Muscle layer of duodenum (tissue), 2 donors: Measurements from ENCODE around the gene WFDC2.

ENCODE experiments used
- H3K27ac ChIP-seq: one replicate; pipeline ENCODE4 v1.7.0; 2013; ENCODE audit warnings: mild to moderate bottlenecking, low read length
- H3K27me3 ChIP-seq: one replicate; pipeline ENCODE4 v1.7.0; 2013; ENCODE audit warnings: low read depth, mild to moderate bottlenecking, control low read depth, low read length
- H3K36me3 ChIP-seq, 2 donors: one replicate each; pipeline ENCODE4 v1.7.0; 2013; ENCODE audit warnings: low read length in 2 of 2, control low read depth in 1 of 2, mild to moderate bottlenecking in 1 of 2; ENCODE audit not compliant: insufficient read depth in 2 of 2, control insufficient read depth in 1 of 2
- H3K4me1 ChIP-seq, 2 donors: one replicate each; pipeline ENCODE4 v1.7.0; 2013; ENCODE audit warnings: low read length in 2 of 2, mild to moderate bottlenecking in 2 of 2, control low read depth in 1 of 2, moderate library complexity in 1 of 2; ENCODE audit not compliant: insufficient read depth in 2 of 2, control insufficient read depth in 1 of 2
- H3K4me3 ChIP-seq, 2 donors: one replicate each; pipeline ENCODE4 v1.7.0; 2013; ENCODE audit warnings: low read length in 2 of 2, low read depth in 1 of 2, mild to moderate bottlenecking in 1 of 2
- H3K9me3 ChIP-seq, 2 donors: one replicate each; pipeline ENCODE4 v1.7.0; 2013; ENCODE audit warnings: low read length in 2 of 2, control low read depth in 1 of 2, mild to moderate bottlenecking in 1 of 2; ENCODE audit not compliant: control insufficient read depth in 1 of 2
- donor health status: healthy.

Gene WFDC2

DNA sequence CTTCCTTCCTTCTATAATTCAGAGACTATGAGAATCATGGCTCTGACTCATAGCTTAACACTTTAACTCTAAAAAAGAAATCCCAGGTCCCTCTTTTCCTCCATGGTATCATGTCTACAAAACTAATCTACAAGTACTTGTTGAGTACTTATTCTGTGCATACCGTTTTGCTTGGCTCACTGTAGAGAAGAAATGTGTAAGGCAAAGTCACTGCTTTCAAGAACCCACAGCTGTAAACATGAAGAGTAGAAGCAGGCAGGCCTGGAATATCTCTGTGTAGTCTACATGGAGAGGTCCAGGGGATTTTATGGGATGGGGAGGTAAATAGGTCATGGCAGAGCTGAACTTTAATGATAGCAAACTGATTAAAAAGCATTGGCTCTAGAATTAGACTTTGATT, 32.0 kb downstream of the WFDC2 start:
- H3K4me3 ChIP-seq, result no peak overlapping the region
- H3K9me3 ChIP-seq, result no peaks in the 10 kb centered on the region
- no peaks in the 10 kb centered on the region for H3K4me1 ChIP-seq
- H3K36me3 ChIP-seq, result no peaks in the 10 kb centered on the region
- no peak overlapping the region for H3K27ac ChIP-seq
- H3K27me3 ChIP-seq, result no peaks in the 10 kb centered on the region

GRCh38 chr20:45502561-45502960, 33.0 kb downstream of the WFDC2 start:
- Histone ChIP-seq H3K4me3 (no peak overlapping the region), H3K27me3 (no peaks in the 10 kb centered on the region), H3K4me1 (no peaks in the 10 kb centered on the region), H3K27ac (no peak overlapping the region), H3K9me3 (no peaks in the 10 kb centered on the region), H3K36me3 (no peaks in the 10 kb centered on the region)

DNA sequence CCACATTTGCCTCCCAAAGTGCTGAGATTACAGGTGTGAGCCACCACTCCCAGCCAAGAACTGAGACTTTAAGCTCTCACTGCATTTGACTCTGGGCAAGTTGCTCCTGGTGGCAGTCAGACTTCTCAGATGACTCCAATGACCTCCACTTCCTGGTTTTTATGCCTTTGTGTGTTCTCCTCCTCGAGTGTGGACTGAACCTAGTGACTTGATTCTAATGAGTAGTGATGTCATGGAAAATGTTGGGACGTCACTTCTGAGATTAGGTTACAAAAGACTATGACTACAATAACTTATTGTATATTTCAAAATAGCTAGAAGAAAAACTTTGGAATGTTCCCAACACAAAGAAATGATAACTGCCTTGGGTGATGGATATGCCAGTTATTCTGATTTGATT, 33.9 kb downstream of the WFDC2 start:
- H3K4me3 ChIP-seq, result no peak overlapping the region

DNA sequence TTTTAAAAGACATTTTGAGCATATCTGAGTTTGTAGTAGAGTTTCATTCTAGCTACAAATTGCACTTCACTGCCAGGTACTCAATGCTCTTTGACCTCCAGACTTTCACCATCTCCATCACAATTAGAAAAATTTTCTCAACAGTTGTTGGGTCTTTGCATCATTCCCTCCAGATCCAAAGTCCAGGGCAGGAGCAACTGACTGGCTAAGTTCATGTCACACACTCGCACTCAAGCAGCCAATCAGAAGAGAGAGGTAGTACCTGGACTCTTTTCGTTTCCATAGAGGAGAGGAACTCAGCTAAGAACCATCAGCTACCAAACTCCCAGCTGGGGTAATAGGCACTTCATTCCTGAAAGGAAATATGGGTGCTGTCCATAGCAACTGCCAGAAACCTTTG, 36.8 kb downstream of the WFDC2 start:
- Histone ChIP-seq H3K9me3 (no peaks in the 10 kb centered on the region), H3K36me3 (no peaks in the 10 kb centered on the region), H3K27me3 (no peaks in the 10 kb centered on the region), H3K4me3 (no peak overlapping the region), H3K27ac (no peak overlapping the region), H3K4me1 (no peaks in the 10 kb centered on the region)

More for the DNA sequence above, 33.9 kb downstream of the WFDC2 start:
- Histone ChIP-seq H3K27me3 (no peaks in the 10 kb centered on the region), H3K4me1 (no peaks in the 10 kb centered on the region), H3K9me3 (no peaks in the 10 kb centered on the region), H3K27ac (no peak overlapping the region), H3K36me3 (no peaks in the 10 kb centered on the region)

- H3K4me3 ChIP-seq, result no peak overlapping the region
- H3K4me1 ChIP-seq, result no peaks in the 10 kb centered on the region
- no peaks in the 10 kb centered on the region for H3K36me3 ChIP-seq
- H3K27ac ChIP-seq, result no peak overlapping the region
- H3K27me3 ChIP-seq, result no peaks in the 10 kb centered on the region
- H3K9me3 ChIP-seq, result no peaks in the 10 kb centered on the region
Observed at GRCh38 chr20:45507011-45507820, 37.7 kb downstream of the WFDC2 start.

DNA sequence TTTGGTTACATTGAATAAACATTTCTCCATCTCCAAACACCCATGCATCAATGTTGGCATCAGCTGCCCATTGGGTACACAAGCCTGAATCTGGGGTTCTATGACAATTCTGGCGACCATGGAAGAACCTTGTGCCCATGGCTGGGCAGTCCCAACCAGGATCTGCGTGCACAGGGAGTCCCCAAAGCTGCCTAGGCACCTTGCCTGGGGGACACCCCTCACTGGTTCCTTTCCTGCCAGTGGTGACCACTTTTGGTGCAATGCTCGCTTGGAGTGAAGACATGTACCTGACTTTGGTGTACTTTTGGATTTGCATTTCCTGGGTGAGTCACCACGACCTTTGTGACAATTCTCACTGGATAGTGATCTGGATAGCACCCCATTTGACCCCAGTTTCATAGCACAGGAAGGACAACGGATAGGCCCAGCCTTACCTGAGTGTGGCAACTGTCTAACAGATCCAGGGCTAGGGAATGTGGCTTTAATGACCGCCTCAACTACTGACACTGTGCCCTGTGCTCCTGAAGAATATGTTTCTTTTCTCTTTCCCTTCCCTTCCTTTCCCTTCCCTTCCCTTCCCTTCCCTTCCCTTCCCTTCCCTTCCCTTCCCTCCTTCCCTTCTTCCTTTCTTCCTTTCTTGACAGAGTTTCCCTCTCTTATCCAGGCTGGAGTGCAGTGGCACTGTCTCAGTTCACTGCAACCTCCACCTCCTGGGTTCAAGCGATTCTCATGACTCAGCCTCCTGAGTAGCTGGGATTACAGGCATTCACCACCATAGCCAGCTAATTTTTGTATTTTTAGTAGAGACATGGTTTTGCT, 38.7 kb downstream of the WFDC2 start:
- no peak overlapping the region for H3K27ac ChIP-seq

DNA sequence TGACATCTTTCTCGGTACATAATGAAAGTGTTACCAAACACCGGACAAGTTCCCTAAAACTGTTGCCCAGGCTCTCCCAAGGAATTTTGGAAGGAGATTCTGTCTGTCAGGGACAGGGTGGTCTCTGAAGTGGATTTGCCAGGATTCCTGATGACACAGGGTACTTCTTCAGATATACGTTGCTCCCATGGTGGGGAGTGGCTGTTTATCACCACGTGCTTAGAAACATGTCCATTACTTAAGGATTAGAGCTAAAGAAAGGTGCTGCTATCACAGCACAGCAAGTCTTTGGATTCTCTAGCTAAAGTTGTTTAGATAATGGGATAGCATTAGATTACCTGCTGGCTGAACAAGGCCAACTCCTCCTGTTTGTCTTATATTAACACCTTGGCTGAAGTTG, 39.5 kb downstream of the WFDC2 start:
- H3K27me3 ChIP-seq, result no peaks in the 10 kb centered on the region
- no peaks in the 10 kb centered on the region for H3K36me3 ChIP-seq
- H3K4me1 ChIP-seq, result no peaks in the 10 kb centered on the region
- no peak overlapping the region for H3K4me3 ChIP-seq
- H3K27ac ChIP-seq, result no peak overlapping the region
- no peaks in the 10 kb centered on the region for H3K9me3 ChIP-seq

More for the DNA sequence above, 38.7 kb downstream of the WFDC2 start:
- H3K9me3 ChIP-seq, result no peaks in the 10 kb centered on the region
- H3K4me3 ChIP-seq, result no peak overlapping the region
- no peaks in the 10 kb centered on the region for H3K4me1 ChIP-seq
- H3K36me3 ChIP-seq, result no peaks in the 10 kb centered on the region
- no peaks in the 10 kb centered on the region for H3K27me3 ChIP-seq

DNA sequence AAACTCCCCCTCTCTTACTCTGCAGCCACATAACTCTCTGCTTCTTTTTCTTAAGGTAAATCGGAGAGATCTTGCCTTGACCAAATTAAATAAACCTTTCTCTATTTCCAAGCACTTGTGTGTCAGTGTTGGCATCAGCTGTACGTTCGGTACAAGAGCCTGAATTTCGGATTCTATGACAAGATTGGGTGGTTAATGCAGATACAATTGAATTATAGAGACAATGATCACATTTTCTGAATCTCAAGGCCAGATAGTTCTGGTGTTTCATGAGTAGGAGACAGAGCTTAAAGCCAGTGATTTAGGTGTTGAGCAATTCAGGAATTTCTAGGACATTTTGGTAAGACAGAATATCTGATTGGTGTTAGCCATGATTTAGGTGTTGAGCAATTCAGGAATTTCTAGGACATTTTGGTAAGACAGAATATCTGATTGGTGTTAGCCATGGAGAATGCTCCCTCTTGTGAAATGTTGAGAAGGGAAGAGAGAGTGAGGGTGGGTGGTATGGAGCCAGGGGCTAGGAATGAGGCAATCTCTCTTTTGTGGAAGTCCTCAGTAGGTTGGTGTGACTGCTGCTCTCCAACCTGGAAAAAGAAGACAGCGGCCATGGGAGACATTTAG, 40.8 kb downstream of the WFDC2 start:
- Histone ChIP-seq H3K36me3 (no peaks in the 10 kb centered on the region), H3K4me1 (no peaks in the 10 kb centered on the region), H3K4me3 (no peak overlapping the region), H3K27ac (no peak overlapping the region), H3K9me3 (no peaks in the 10 kb centered on the region), H3K27me3 (no peaks in the 10 kb centered on the region)

DNA sequence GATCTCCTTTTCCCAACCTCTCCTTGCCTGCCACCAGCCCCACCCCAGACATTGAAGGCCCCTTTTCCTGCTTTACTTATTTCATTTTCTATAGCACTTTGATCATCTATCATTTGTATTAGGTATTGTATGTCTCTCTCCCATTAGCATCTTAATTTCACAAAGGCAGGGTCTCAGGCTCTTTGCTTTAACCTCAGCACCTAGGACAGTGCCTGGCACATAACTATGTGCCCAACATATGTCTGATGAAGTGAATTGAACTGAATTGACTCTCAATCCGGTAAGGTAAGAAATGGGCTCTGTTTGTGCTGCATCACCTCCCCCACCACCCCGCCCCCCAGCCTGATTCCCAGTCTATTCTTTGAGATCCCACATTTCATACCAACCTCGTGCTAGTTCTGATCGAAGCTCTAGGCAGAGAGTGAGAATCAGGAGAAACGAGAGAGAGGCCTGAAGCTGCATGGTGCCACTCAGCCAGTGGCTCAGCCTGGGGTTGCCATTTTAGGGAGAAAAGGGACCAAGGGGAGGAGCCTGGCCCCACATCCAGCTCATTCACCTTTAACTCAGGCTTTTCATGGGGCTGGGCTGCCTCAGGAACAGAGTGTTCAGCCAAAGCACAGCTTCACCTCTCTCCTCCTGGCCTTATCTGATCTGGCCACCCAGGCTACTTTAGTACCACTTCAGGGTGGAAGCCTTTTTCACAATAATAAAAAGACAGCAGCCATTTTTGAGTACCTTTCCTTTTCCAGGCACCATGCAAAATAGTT, 45.8 kb downstream of the WFDC2 start, which contains the start of gene SPINT3:
Gene SPINT3 (minus strand): TSS at position 476 of the 767 bp plus-strand sequence. CDS start 14 bp downstream, at position 462.
- H3K9me3 ChIP-seq, result no peaks in the 10 kb centered on the region
- H3K36me3 ChIP-seq, result no peaks in the 10 kb centered on the region
- no peak within 1 kb of the TSS for H3K27ac ChIP-seq
- no peaks in the 10 kb centered on the region for H3K27me3 ChIP-seq
- no peaks in the 10 kb centered on the region for H3K4me1 ChIP-seq
- no peak within 1 kb of the TSS for H3K4me3 ChIP-seq

DNA sequence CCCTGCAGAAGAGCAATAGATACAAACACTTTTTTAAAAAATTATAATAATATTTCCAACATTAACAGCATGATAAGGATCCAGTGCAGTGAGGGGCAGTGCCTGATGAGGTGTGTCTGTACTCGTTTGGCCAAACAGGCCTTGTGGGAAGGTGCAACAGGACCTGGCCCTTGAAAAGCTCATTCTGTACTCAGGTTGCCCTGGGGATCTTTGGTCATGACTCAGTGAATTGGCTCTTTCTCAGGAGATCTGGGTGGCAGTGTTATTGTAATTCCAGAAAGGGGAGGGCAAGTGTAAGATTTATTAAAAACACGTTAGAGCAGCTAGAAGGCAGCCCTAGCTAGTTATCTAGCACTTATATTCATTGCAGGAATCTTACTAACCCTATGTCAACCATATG, 48.7 kb downstream of the WFDC2 start:
- no peaks in the 10 kb centered on the region for H3K36me3 ChIP-seq
- H3K4me1 ChIP-seq, result no peaks in the 10 kb centered on the region
- H3K4me3 ChIP-seq, result no peak overlapping the region
- no peak overlapping the region for H3K27ac ChIP-seq
- no peaks in the 10 kb centered on the region for H3K27me3 ChIP-seq
- H3K9me3 ChIP-seq, result no peaks in the 10 kb centered on the region

GRCh38 chr20:45523821-45524220, 54.3 kb downstream of the WFDC2 start:
- H3K4me3 ChIP-seq, result no peak overlapping the region
- H3K27me3 ChIP-seq, result no peaks in the 10 kb centered on the region
- no peak overlapping the region for H3K27ac ChIP-seq
- H3K4me1 ChIP-seq, result no peaks in the 10 kb centered on the region
- no peaks in the 10 kb centered on the region for H3K36me3 ChIP-seq
- no peaks in the 10 kb centered on the region for H3K9me3 ChIP-seq
